SK-N-SH treated with all-trans-retinoic acid at 6 μM for 48 hours (cell line): ENCODE results near the gene EGLN1.

ENCODE experiments used
- ARNTL ChIP-seq: fragments of 450-650 bp; formaldehyde crosslinking; IDR thresholded peaks from 2 replicates; pipeline ENCODE4 v1.5.0; 2020; ENCODE audit warnings: low read depth, mild to moderate bottlenecking, moderate library complexity, borderline replicate concordance
- BACH2 ChIP-seq: fragments of 250-450 bp; sonication (Bioruptor Pico); IDR thresholded peaks from 2 replicates; pipeline ENCODE4 v1.9.0; 2021; ENCODE audit warnings: mild to moderate bottlenecking, borderline replicate concordance
- CREB5 ChIP-seq: fragments of 250-450 bp; sonication (Bioruptor Pico); IDR thresholded peaks from 2 replicates; pipeline ENCODE4 v1.5.1; 2020; ENCODE audit warnings: low read depth, mild to moderate bottlenecking, moderate library complexity
- CSDC2 ChIP-seq: fragments of 250-450 bp; sonication (Bioruptor Pico); IDR thresholded peaks from 2 replicates; pipeline ENCODE4 v1.5.0; 2020; ENCODE audit warnings: mild to moderate bottlenecking, moderate library complexity
- ESRRG ChIP-seq: fragments of 250-450 bp; sonication (Bioruptor Pico); IDR thresholded peaks from 2 replicates; pipeline ENCODE4 v1.6.1; 2021; ENCODE audit warnings: mild to moderate bottlenecking
- ISL1 ChIP-seq: fragments of 250-450 bp; sonication (Bioruptor Pico); IDR thresholded peaks from 2 replicates; pipeline ENCODE4 v2.1.2; 2022; ENCODE audit warnings: mild to moderate bottlenecking, moderate library complexity
- PATZ1 ChIP-seq: fragments of 250-450 bp; sonication (Bioruptor Pico); IDR thresholded peaks from 2 replicates; pipeline ENCODE4 v1.8.0; 2020; ENCODE audit warnings: mild to moderate bottlenecking, moderate library complexity, borderline replicate concordance
- RARB ChIP-seq: fragments of 250-450 bp; sonication (Bioruptor Pico); IDR thresholded peaks from 2 replicates; pipeline ENCODE4 v1.8.0; 2021; ENCODE audit warnings: mild to moderate bottlenecking, moderate library complexity
- TOX ChIP-seq: fragments of 250-450 bp; sonication (Bioruptor Pico); IDR thresholded peaks from 2 replicates; pipeline ENCODE4 v1.8.0; 2021; ENCODE audit warnings: mild to moderate bottlenecking, moderate library complexity, borderline replicate concordance
- ZFP3 ChIP-seq: fragments of 250-450 bp; sonication (Bioruptor Pico); IDR thresholded peaks from 2 replicates; pipeline ENCODE4 v1.5.0; 2020; ENCODE audit warnings: mild to moderate bottlenecking, moderate library complexity

GRCh38 chr1:231418741-231419107, 3.4 kb downstream of the EGLN1 start:
- no peak for TF ChIP-seq RARB (CRISPR knock-in tag)
- no peak for TF ChIP-seq ARNTL
- no peak for TF ChIP-seq PATZ1 (CRISPR knock-in tag)
- no peak for TF ChIP-seq CREB5
- no peak for TF ChIP-seq ZFP3 (CRISPR knock-in tag)
- no peak for TF ChIP-seq BACH2
- TF ChIP-seq ESRRG (CRISPR knock-in tag): no peak
- no peak for TF ChIP-seq CSDC2 (CRISPR knock-in tag)
- TF ChIP-seq TOX: no peak
- no peak for TF ChIP-seq ISL1 (CRISPR knock-in tag)
